ENCODE measurements around the gene DNAH11.
"Not testable (repeated sequence)": the region's sequence is repeated elsewhere in the genome, so short reads cannot be mapped to it uniquely, and the experiment has no call there.

DNAH11 gene

DNA sequence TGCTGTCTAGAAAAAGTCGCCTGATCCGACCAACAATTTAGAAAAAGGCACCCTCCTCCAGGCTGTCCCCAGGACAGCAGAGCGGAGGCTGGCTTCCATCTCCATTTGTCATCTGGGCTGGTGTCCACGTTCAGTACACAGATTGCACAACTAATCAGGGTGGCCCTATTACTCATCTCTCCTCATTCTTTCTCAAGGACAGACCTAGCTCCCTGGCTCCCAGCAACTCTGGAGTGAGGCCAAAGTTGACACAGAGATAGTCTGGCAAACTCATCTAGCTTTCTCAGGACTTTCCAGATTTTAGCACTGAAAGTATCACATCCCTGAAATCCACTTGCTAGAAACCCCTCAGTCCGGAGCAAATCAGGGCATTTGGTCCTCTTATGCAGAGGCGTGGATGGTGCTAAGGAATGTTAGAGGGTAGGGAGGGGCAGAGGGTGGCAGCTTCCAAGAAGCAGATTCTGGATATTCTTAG, 75.1 kb downstream of the DNAH11 start:
- DNase-seq = no peak

DNA sequence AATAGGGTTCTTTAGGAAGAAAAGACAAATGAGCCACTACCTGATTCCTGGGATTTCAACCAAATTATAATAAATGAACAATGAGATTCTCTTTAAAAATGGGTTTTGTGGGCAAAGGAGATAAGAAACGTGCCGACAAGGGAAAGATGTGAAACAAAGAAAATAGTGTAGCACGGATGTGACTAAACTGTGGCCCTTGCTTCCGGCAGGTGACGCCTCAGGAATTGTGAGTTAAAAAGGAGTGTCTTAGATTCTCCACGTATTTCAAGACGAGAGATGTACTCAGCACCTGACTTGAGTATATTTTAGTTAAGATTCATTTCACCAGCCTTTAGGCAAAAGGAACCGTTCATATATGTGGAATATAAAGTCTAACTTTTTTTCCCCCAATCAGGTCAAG, 75.9 kb downstream of the DNAH11 start:
- DNase-seq = no peak

DNA sequence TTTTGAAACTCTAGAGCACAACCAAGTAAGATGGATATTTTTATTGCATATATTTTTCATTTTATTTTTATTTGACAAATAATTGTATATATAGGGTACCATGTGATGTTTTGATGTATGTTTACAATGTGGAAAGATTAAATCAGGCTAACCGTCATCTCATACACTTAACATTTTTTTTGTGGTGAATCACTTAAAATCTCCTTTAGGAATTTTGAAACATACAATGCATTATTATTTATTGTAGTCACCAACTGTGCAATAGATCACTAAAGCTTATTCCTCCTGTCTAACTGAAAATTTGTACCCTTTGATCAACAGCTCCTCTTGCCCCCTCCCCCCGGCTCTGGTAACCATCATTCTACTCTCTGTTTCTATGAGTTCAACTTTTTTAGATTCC, 77.2 kb downstream of the DNAH11 start:
- DNase-seq = no peak

DNA sequence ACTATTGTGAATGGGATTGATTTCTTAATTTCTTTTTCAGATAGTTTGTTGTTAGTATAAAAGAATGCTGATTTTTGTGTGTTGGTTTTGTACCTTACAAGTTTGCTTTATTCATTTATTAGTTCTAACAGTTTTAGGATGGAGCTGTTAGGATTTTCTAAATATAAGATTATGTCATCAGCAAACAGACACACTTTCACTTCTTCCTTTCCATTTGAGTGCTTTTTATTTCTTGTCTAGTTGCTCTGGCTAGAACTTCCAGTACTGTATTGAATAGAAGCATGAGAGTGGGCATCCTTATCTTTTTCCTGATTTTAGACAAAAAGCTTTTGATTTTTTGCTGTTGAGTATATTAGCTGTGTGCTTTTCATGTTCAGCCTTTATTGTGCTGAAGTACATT, 81.5 kb downstream of the DNAH11 start:
- DNase-seq = no peak

DNA sequence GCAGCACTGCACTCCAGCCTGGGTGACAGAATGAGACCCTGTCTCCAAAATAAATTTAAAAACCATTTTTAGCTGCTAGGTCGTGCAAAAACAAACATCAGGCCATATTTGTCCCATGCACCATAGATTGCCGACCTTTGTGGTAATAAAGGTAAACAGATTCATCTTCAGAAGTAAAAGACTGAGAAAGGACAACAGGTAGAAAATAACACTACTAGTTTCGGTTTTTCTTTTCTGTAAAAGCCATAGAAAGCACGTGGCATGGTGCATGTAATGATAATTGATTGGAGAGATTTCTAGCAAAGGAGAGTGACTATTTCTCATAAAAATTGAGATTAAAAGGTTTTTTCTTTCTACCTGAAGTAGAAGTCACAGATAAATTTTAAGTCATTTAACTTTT, 93.9 kb downstream of the DNAH11 start:
- DNase-seq = no peak

DNA sequence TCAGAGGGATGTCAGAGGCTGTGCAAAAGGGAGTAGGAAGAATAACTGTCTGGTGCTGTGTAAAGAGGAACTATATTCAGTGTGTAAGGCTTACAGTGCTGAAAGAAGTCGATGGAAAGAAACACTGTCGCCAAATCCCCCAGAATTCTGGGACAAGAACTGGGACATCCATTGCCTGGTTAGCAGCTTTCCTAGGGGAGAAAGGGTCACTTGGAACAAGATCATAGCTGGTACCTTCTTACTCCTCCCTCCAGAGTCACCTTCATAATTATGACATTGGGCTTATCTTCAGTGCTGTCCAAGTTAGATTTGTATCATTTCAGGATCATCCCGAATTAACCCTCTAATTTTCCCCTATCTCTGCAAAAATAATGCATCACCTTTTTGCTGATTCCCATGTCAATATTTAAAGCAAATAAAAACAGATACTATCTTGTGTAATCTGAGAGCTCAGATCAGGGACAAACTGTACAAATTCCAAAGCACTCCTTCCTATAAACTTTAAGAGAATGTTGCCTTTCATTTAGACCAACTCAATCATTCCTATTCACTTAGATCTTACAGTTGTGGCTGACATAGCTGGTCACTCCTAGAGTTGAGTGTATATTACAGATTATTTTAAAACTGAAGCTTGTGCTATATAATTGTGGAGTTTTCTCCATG, 96.5 kb downstream of the DNAH11 start:
- no peak for DNase-seq

DNA sequence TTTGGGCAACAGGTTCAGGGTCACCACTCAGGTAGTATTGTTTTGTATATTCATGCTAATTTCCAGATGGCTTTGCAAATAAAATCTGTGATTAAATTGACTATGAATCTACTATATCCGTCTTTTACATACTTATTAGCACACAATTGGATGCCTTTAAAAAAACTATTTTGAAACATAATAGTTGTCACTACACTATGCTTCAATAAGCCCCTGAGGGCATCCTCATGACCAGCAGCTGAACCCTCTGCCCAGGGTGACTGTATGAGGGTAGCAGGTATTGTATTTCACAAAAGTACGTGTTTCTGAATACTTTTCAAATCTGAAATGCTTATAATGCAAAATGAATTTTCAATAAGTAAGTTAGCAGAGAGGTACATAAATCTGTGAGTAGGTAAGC, 97.3 kb downstream of the DNAH11 start:
- no peak for DNase-seq

DNA sequence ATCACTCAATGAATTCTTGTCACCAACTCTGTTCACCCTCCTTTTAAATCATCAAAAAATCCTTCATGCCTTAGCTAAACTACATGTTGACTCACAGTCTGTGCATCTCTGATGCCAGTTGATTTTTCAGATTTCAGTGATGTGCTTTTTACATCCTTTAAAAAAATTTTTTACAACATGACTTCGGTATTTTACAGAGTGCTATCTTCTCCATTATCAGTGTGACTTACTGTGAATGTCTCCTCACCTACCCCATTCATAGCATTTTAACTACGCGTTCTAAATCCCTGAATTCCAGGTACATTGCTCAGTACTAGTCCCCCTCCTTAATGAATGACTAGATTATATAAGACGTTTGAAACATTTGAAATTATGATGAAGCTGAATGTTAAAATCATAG, 98.7 kb downstream of the DNAH11 start:
- no peak for DNase-seq

DNA sequence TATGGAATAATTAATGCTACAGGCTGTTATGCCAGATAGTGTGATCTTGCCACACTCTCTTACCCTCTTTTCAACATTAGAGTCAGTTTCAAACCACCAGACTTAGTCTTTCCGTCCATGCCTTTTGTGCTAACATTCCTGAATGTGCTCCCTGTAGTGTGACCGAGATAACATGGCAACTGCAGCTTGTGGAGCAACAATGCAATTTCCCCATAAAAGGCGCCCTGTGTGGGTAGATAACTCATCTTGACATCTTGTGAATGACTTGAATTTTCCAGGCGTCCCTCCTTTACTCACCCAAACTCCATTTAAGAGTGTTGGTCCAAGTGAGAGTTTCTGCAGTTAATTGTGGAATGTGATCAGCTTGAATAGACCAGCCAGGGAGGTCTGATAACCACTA, 99.6 kb downstream of the DNAH11 start:
- DNase-seq = peak; percentile 72

DNA sequence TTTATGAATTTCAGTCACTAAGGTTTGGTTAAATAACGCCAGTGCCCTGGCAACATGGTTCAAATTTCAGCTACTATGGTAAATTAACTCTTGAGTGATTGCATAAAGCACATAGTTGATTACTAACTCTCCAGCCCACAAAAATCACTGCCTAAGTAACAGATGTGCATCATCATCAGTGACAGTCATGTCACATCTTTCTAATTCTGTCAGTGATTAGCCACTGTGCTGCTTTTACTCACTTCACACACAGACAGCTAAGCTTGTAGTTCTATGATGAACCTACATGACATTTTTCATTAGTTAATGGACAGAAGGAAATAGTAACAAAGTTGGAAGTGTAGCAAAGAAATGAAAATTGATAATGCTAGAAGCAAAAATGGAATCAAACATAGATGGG, 108.9 kb downstream of the DNAH11 start:
- DNase-seq = peak; percentile 9

DNA sequence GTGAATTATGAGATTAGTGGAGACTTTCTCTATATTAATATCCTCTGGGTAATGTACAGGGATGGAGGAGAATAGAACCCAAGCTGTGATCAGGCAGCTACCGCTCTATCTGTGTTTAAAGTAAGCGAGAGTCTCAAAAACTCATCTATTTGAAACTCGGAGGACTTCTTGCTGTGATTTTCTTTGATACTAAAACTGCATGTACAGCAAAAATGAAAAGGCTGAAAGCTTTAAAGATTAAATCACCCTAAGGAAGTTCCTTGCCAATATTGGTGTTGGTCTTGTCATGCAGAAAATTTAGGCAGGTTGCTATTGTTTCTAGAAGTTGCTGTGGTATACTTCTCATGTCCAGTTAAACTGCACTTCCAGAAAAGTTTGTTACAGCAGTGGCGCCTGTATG, 110.8 kb downstream of the DNAH11 start:
- DNase-seq = no peak

DNA sequence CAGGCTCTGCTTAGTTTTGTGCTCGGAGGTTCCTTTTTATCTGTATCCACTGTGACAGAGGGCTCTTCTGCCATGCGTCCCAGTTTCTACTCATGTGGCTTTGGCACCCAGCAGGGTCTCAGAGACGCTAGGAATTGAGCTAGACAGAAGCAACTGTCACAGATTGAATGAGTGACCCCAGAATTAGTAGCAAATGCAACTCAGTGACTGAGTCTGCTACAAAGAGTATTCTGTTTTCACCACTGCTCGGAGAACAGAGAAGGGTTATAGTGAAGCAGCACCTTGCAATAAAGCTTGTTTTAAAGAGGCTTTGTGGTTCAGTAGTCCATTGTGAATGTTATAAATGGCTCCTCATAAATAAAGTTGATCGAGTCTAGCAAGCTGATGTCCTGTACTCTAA, 113.2 kb downstream of the DNAH11 start:
- peak; percentile 8 for DNase-seq

DNA sequence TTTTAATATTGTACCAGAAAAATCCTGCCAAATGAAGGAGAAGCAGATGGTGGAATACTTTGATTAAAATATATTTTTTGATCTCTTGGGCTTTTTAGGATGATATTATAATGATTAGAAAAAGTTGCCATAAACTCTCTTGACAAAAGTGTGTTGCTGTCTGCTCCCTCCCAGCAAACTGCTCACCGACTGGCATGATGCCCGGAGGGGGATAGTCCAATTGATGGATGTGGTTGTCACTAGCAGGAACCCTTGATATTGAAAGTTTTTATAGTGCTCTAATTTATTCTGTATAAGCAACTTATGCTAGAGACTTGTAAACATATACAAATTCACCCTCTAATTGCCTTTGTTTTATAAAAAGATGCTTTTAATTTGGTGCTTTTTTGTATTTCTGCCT, 114.0 kb downstream of the DNAH11 start:
- DNase-seq = no peak

DNA sequence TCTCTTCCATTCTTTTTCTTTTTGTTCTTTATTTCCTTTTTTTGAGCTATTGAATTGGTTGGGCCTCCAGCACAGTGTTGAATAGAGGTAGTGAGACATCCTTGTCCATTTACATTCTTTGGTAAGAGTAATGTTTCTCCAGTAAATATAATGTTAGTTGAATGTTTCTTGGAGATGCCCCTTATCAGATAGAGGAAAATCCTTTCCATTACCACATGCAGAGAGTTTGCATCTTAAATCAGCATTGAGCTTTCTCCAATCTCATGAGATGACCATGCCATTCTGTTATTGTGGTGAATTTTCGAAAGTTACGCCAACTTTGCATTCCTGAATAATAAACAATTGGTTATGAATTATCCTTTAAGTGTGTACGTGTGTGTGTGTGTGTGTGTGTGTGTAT, 127.7 kb downstream of the DNAH11 start:
- DNase-seq = no peak

DNA sequence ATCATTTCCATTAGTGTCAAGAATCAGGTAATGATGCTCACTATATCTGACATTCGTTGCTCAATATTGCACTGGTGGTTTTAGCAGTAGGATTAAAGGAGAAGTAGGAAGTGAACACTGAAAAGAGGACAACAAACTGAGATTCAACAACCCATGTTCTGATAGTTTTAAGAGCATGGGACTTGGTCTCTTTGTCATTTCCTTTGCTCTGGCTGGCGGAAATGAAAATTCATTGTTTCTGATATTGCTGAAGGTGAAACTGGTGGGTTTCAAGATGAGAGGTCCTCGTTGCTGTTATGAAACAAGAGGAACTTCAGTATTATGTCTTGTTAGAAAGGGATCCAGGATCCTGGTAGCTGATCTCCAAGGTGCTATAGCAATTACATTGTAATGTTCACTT, 129.0 kb downstream of the DNAH11 start:
- no peak for DNase-seq

DNA sequence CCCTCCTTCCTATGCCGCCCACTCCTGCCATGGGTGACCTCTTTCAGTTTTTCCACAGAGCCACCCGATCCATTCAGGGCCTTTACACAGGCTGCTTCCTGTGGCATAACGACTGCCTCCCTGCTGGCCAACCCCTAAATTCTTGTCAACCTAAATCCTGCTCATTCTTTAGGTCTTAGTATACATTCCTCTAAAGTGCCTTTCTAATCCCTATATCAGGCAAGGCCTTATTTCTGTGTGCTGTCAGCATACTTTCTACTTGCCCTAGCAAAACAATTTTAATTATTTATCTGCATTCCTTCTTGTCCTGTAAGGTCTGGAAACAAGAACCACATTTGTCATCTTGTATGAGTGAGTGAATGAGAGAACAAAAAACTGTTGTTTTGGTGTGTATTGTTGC, 132.4 kb downstream of the DNAH11 start:
- peak; percentile 15 for DNase-seq

DNA sequence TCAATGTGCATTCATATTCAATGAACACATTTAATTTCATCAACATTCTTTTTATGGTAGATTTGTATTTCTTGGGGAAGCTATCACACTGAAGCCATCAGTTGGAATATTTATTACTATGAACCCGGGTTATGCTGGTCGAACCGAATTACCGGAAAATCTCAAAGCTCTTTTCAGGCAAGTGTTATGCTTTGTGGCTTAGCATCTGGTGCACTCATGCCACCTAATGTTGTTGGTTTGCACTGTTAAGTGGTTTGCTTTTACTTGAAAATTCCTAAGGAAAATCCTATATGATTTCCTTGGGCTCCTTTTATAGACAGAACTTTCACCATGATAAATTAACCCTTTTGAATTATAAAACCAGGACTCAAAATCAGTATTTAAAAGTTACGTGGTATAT, 147.9 kb downstream of the DNAH11 start:
- DNase-seq = peak; percentile 56

DNA sequence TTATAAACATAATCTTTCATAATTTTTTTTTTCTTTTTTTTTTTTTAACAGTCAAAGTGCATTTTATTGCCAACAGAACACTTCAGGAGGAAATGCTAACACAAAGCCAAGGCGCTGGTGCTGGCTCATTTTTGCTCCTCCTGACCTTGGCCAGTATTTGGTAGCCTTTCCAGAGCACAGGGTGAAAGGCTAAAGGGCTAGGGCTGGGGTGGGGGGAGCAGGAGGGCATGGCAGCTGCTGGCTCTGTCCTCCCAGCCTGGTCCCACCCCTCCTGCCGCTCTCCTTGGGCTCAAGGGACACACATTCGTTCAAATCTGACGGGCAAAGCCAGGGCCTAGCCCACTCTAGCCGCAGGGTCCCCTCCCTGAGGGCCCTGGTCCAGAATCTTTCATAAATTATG, 148.3 kb downstream of the DNAH11 start:
- not testable (repeated sequence) for DNase-seq

DNA sequence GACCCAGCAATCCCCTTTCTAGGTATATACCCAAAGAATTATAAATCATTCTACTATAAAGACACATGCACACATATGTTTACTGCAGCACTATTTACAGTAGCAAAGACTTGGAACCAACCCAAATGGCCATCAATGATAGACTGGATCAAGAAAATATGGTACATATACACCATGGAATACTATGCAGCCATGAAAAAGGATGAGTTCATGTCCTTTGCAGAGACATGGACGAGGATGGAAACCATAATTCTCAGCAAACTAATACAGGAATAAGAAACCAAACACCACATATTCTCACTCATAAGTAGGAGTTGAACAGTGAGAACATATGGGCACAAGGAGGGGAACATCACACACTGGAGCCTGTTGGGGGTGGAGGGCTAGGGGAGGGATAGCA, 157.7 kb downstream of the DNAH11 start:
- not testable (repeated sequence) for DNase-seq

DNA sequence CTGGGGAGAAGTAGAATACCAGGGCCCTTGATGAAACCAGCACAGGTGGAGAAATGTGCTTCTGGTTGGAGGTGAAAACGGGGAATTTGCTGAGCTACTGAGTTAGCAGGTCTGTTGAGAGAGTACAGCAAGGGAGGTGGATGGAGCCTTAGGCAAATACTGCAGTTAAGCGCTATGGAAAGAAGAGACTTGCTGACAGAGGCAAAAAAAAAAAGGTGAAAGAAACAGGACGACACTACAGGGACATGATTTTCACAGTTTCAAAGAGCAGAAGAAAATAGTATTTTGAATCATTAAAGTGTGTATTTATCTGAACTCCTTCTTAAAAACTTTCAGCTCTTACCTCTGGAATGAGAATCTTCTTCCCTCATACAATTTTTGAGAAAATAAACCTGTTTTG, 159.5 kb downstream of the DNAH11 start:
- DNase-seq = no peak

DNA sequence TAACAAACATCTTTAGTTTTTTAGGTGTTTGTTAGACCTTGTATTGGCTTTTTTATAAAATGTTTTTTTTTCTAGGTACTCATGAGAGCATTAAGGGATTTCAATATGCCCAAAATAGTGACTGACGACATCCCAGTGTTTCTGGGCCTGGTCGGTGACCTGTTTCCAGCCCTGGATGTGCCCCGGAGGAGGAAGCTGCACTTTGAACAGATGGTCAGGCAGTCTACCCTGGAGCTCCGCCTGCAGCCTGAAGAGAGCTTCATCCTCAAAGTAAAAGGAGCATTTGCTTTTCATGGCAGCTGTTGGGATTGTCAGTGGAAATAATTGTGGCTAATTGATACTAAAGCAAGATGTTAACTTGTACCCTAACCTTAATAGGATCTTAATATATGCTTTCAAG, 161.5 kb downstream of the DNAH11 start:
- peak; percentile 39 for DNase-seq

DNA sequence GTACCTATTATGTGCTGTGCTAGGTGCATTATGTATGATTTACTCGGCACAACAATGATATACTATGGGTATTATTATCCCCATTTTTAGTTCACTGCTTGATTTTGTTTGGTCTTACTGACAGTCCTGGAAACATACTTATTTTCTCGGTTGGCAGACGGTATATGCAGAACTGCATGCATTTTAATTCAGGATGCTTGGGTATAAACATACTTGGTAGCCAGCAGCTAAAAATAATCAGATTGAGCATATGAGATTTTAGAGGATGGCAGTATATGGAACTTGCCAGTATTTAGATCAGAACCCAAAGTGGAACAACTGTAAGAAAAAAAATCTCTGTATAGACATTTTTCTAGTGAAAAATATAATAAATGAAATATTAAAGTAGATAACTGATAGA, 163.3 kb downstream of the DNAH11 start:
- no peak for DNase-seq

DNA sequence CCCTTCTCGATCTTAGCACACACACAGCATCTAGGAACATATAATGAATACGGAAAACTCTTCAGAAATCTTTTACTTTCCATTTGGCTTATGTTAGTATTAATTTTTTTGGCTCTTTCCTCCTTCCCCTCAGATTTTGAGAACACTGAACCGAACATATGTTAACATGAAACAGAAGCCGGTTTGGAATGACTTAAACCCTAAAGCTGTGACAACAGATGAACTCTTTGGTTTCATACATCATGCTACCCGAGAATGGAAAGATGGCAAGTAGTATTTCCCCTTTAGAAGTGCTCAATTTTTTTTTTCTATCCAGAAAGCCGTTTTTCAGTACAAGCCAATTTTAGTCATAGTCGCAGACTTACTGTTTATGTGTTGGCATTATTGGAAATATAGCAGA, 164.7 kb downstream of the DNAH11 start:
- no peak for DNase-seq

DNA sequence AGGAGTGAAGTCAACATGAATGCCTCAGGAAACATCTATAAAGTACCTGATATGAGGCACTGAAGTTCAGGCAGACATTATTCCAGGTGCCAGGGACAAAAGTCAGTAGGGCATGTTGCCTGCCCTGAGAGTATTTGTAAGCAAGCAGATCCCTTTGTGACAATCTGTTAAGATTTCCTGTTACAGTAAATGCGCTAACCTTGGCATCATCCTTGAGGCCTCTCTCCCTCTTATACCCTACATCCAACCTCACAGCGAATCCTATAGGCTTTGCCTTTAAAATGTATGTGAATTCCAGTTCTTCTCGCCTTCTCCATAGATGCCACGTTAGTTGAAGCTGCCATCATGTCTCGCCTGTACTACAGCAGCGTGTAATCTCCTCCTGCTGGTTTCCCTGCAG, 165.3 kb downstream of the DNAH11 start:
- DNase-seq = no peak

DNA sequence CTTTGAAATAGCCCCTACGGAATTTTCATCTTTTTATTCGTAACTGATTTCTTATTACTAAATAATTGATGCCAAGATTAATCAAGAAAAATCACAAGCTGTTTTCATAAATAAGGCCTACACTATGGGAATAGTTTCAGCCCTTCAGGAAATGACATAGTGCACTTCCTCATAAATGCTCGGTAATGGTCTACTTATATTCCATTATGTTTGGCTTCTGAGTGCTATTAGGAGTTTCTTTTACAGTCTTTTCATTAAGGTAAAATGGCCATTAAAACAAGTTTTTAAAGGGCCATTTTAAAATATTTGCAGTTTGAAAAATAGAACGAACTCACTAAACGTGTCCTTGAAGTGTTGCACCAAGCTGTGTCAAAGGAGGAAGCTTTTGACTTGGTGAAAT, 174.5 kb downstream of the DNAH11 start:
- DNase-seq = no peak

DNA sequence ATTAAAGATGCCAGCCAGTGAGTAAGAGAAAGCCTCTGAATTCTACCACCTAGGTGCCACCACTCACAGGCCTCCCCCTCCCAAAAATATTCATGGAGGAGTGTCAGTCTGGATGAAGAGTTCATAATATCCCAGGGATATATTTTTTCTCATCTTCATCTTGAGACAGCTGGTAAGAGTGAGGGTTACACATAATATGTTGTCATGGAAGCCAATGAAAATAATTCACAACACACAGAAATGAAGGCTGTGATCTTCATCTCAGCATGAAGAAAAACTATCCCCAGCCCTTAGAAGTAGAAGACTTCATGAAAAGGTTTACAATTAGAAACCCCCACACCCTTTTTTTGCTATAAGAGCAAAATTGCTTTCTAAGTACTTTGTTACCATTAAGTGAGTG, 175.6 kb downstream of the DNAH11 start:
- peak; percentile 14 for DNase-seq

All from eye (tissue), 1 donor.